ENCODE results near the gene DPEP1.

DNA sequence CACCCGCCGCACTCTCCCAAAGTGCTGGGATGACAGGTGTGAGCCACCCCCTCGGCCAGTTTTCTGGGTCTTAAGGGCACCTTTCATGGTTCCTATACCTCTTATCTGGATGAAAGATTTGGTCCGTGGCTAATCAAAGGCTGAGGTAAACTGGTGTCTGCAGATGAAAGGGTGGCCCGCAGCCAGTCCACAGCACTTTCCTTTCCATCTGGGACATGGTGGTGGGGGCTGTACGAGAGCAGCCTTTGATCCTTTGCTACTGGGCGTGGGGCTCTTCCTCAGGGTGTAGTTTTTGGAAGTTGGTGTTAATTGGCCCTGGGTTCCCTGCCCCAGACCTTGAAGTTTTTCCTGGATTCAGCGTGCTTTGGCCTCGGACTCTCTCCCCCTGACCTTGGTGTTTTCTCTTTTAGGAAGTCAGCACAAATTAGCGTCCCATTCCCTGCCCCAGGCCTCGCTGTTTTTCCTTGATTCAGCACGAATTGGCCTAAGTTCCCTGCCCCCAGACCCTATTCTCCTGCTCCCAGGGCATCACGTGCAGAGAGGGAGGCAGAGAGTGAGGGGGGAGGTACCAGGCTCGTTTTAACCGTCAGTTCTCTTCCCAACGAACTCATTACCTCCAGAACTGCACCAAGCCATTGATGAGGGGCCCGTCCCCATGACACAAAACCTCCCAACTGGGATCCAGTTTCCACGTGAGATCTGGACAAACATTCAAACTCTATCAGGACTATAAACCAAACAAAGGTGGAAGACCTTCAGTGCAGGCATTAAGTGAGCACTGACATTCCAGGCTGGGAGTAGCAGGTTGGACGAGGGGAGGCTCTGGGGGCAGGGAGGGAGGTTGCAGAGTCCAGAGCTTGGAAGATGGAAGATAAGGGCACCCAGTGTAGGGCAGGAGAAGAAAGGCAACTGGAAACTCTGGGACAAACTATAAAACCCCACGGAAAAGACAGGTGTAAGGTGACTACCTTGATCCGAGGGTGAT, 11.6 kb downstream of the DPEP1 start:
- TF ChIP-seq GATA3 (IDR thresholded peaks at IDR 0.05; ENCODE audit: low read depth, low read length) (no peak), GATA2 (IDR thresholded peaks at IDR 0.05; ENCODE audit: low read depth, low read length) (no peak)
